Renal pelvis (tissue), 4 donors: Measurements from ENCODE around the gene LAMA4. TPM values are rescaled to one million over a fixed set of nuclear protein-coding genes. Genes with fewer than 3 reads are reported as not detected.
A peak's percentile ranks its signal among the peaks of the same experiment; 100 is the strongest.
"Not testable (repeated sequence)": the region's sequence is repeated elsewhere in the genome, so short reads cannot be mapped to it uniquely, and the experiment has no call there.

ENCODE experiments used
- DNase-seq: peaks from one replicate; pipeline ENCODE4 v3.0.0-alpha.2; 2013
- polyA plus RNA-seq, 3 donors: library from polyadenylated mRNA; unstranded; fragments of 120-200 nt; gene quantifications; one replicate each; pipeline ENCODE4 v1.2.1, GENCODE V29; 2013; ENCODE audit not compliant: insufficient read length in 3 of 3

The LAMA4 gene
- polyA plus RNA-seq, 3 donors = 77.4 to 93.6 (median 90.1) TPM

DNA sequence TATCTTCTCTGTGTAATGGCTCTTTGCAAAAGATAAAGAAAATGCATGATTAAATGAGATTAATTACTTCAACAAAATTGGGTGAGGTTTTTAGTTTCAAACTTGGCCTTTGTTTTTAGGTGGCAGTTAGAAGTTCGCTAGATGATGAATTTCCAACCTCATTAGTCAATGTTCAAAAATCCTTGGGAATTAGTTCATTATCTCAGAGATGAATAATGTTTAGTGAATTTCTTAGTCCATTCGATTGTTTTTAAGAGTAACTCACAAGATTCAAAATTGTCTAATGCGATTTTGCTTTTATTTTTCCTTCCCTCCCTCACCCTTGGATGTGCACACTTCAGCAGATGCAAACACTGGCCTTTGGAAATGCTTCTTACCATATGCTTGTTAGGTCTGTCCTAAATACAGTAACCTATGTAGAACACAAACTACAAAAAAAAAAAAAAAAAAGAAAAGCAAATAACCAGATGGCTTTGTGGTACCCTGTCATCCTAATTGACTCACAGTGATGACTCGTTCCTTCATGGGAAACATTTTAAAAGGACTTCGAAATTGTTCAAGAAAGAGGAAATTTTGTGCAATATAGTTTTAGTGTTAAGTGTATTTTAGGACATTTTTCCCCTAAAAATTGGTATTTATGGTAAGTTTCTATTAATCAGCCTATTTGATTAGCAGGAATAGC is 100.3 kb downstream of the LAMA4 start:
- no peak for DNase-seq

DNA sequence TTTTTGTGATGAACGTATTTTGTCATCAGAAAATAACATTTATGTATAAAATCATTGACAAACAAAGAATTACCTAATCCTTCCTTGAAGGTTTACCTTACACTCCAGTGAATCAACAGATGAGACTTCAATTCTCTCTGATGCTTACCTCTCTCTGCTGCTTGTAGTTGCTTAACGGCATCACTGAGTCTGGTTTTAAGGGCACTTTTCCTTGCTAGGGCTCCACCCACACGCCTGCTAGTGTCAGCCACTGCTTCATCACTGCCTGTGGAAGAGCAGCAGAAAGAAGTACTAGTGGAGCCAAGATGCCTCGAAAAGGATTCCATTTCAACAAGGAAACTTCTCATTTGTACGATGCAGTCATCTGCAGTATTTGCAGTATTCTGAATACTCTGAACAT is 104.0 kb downstream of the LAMA4 start:
- no peak for DNase-seq

- DNase-seq = peak; percentile 57
Measured at GRCh38 chr6:112149719-112150263, 104.6 kb downstream of the LAMA4 start.

DNA sequence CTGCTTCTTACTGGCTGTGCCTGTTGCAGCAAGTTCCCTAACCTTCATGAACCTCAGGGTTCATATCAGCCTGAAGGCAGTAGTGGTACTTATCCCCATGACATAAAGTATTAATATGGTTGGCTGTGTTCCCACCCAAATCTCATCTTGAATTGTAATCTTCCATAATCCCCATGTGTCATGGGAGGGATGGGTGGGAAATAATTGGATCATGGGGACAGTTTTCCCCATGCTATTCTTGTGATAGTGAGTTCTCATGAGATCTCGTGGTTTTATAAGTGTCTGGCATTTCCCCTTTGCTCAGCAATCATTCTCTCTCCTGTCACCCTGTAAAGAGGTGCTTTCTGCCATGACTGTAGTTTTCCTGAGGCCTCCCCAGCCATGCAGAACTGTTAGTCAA is 105.1 kb downstream of the LAMA4 start:
- no peak for DNase-seq

GRCh38 chr6:112148103-112148502 is 106.3 kb downstream of the LAMA4 start:
- no peak for DNase-seq

DNA sequence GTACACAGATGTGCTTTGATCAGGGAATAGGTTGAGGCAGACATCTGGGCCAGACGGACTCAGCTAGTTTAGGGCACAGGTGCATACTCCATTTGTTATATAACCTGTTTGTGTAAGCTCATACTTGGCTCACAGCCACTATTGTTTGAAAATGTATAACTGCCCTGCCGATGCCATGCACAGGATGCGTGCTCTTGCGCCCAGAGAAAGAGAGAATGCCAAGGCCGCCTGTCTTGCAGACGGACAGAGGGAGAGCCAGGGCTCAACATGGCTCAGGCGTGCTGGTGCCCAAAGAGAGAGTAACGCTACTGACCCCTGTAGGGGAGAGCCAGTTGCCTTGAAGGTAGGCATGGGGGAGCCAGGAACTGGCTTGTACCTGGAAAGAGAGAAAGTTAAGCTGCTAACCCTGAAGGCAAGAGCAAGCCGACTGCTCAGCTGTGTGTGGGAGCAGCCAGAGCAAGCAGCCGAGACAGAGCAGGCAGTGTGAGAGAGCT is 109.2 kb downstream of the LAMA4 start:
- DNase-seq = no peak

- DNase-seq = no peak
Measured at GRCh38 chr6:112144145-112144926, 110.0 kb downstream of the LAMA4 start.

- DNase-seq = no peak
Measured at GRCh38 chr6:112141707-112142106, 112.7 kb downstream of the LAMA4 start.

- no peak for DNase-seq
Measured at GRCh38 chr6:112139052-112139451, 115.3 kb downstream of the LAMA4 start.

GRCh38 chr6:112130878-112131277 is 123.5 kb downstream of the LAMA4 start:
- no peak for DNase-seq

- no peak for DNase-seq
Measured at GRCh38 chr6:112128208-112128607, 126.2 kb downstream of the LAMA4 start.

GRCh38 chr6:112123982-112124381 is 130.4 kb downstream of the LAMA4 start:
- DNase-seq = no peak

DNA sequence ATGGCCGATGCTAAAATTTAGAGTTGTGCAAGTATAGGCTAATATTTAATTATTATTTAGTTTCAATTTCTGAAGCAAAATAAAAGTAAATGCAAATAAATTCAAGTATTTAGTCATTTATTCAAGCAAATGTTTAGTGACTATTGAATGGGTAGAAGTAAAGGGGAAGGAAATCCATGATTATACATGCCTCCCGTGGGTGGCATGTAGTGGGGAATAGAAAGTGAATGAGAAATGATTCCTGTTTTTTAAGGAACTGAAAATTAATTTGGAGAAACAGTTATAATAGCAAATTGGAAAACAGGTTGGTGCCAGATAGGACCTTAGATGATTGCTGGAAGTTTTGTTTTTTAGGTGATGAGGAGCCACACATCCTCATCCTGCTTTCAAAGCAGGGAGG is 131.6 kb downstream of the LAMA4 start:
- no peak for DNase-seq

- no peak for DNase-seq
Measured at GRCh38 chr6:112118034-112118433, 136.3 kb downstream of the LAMA4 start.

DNA sequence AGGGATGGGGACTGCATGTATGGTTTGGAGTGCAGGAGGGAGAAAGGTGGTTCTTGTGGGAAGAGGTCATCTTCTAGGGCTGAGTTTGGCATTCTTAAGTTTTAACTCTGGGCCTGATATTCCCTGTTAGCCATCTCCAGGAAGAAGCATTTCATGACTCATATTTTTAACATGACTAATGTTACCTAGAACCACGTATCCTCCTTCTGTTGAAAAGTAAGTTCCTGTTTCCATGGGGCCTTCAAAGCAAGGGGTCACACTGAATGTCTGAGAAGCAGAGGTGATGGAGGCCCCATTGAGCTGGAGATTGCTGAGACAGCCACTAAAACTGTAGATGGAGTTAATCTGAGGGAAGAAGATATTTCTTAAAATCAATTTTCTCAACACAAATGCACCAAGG is 136.8 kb downstream of the LAMA4 start:
- DNase-seq = no peak

- DNase-seq = no peak
Measured at GRCh38 chr6:112116221-112116620, 138.1 kb downstream of the LAMA4 start.

GRCh38 chr6:112114577-112115223 is 139.7 kb downstream of the LAMA4 start:
- no peak for DNase-seq

DNA sequence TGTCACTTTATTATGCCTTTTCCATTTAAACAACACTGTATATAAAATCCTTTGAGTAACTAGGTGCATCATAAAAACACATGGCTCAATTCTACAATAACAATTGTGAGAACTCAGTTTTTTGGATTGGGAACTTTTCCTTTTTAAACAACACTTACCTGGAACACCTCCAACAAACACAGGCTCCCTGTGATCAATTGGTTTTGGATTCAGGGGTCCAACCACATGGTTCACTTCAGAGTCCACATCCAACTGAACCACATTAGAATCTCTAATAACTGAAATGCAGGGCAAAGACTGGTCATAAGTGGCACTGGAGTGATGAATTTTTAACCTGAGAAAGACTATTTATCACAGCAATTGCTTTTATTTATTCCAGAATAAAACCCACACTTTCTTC is 140.4 kb downstream of the LAMA4 start:
- DNase-seq = peak; percentile 5

DNA sequence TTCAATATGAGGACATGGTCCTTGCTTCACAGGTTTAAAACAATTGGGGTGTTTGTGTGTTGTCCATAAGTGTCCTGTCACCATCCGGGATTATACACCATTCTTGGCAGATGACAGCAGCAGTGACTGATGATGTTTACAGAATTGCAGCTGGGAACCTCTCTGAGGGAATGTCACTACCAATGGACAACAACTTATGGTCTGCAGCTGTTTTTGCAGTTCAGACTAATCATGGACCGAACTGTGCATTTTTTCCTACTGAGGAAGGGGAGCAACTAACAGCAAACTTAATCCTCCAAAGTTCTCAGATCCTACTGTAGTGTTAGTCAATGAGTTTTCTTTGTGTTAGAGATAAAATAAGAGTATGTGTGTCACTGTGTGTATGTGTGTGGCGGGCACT is 140.9 kb downstream of the LAMA4 start:
- peak; percentile 22 for DNase-seq

DNA sequence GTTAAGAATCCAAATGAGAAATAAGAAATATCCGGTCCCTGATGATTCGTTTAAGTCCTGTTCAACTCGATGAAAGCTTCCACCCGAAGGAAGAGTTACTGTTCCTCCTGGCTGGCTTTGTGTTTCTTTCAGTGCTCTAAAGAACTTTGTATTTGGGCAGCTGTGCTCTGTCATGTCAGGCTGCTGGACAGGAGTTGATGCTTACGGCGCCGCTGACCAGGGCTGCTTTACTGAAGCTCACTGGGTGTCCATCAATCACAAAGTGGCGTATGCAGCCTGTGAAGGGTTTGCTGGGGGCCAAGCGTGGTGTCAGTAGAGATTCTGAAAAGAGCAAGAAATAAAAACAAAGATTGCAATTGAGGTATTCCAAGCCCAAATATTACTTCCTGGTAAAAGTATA is 145.1 kb downstream of the LAMA4 start:
- DNase-seq = peak; percentile 61

- no peak for DNase-seq
Measured at GRCh38 chr6:112106562-112106961, 147.8 kb downstream of the LAMA4 start.

- DNase-seq = not testable (repeated sequence)
Measured at GRCh38 chr6:112106026-112106425, 148.3 kb downstream of the LAMA4 start.

DNA sequence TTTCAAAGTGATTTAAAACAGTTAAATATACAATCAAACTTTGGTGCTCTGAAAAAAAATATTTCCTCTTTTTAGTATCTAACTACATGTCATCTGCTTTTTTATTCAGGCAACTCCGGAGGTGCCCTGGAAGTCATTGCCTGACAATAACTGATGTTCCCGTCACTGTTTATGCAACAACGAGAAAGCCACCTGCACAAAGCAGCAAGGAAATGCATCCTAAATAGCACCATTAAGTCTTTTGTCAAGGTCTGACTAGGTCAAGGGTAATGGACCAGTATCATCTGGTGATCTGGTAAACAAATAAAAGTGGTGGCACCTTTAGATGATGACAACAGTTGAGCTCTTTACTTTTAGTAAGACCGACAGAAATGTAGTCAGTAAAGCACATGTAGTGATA is 153.8 kb downstream of the LAMA4 start:
- no peak for DNase-seq
